H1 (cell line): Measurements from ENCODE around the gene RAB4B. TPM values are rescaled to one million over a fixed set of nuclear protein-coding genes. Genes with fewer than 3 reads are reported as not detected.

ENCODE experiments used
- CTCF ChIA-PET: fragments of 300-600 bp; sonication (Branson Sonifier 250); formaldehyde crosslinking; loops from one replicate; lab custom pipeline; 2021; ENCODE audit not compliant: partially characterized antibody; lab: Charles Lee
- POLR2A ChIA-PET: fragments of 300-600 bp; sonication (Branson Sonifier 250); formaldehyde crosslinking; loops from one replicate; lab custom pipeline; 2021; ENCODE audit warnings: inconsistent platforms; ENCODE audit not compliant: partially characterized antibody; lab: Charles Lee
- DNase-seq, 2 experiments: peaks; one replicate each; pipeline versions ENCODE4 v3.0.0 to v3.0.0-alpha.2; 2010 to 2022; ENCODE audit warnings: low spot score in 2 of 2, low read depth in 1 of 2, mixed read lengths in 1 of 2
- FAIRE-seq: peaks from 2 replicates; lab custom pipeline; 2011; peaks lifted over from hg19 to GRCh38; lab: Jason Lieb, UNC
- H2AFZ ChIP-seq: 2 replicates; pipeline ENCODE4 v1.8.1; 2012; ENCODE audit warnings: low read length, inconsistent platforms
- H2AK5ac ChIP-seq: 2 replicates; pipeline ENCODE4 v1.6.1; 2013; ENCODE audit warnings: low read depth, low read length
- H2BK120ac ChIP-seq: replicated peaks from 2 replicates; pipeline ENCODE3; 2013; ENCODE audit warnings: low read depth, low read length, inconsistent platforms
- H2BK12ac ChIP-seq: 2 replicates; pipeline ENCODE4 v1.6.1; 2013; ENCODE audit warnings: low read depth, low read length
- H2BK15ac ChIP-seq: 2 replicates; pipeline ENCODE4 v1.6.1; 2013; ENCODE audit warnings: low read length
- H2BK20ac ChIP-seq: 2 replicates; pipeline ENCODE4 v1.6.1; 2013; ENCODE audit warnings: low read length
- H2BK5ac ChIP-seq: 2 replicates; pipeline ENCODE4 v1.6.1; 2013; ENCODE audit warnings: low read depth, low read length
- H3K14ac ChIP-seq: 2 replicates; pipeline ENCODE4 v1.6.1; 2013; ENCODE audit warnings: inconsistent platforms; ENCODE audit not compliant: insufficient read length
- H3K18ac ChIP-seq: 2 replicates; pipeline ENCODE4 v1.6.1; 2013; ENCODE audit warnings: low read length; ENCODE audit errors: extremely low read depth
- H3K23ac ChIP-seq: 2 replicates; pipeline ENCODE4 v1.6.1; 2013; ENCODE audit warnings: inconsistent platforms; ENCODE audit not compliant: insufficient read length
- H3K23me2 ChIP-seq: 2 replicates; pipeline ENCODE4 v1.6.1; 2013; ENCODE audit warnings: low read depth, low read length
- H3K27ac ChIP-seq: 2 replicates; pipeline ENCODE4 v1.6.1; 2011; ENCODE audit warnings: low read depth, low read length, inconsistent platforms
- H3K27me3 ChIP-seq, 4 experiments: replicated peaks in 1 of 4; 1 replicate in 1 of 4; 2 replicates in 3 of 4; pipeline versions ENCODE4 v1.6.1 to v1.8.1; 2011 to 2013; ENCODE audit warnings: low read length in 3 of 4, mild to moderate bottlenecking in 3 of 4, inconsistent platforms in 2 of 4, mixed read lengths in 2 of 4, moderate library complexity in 1 of 4; ENCODE audit not compliant: control insufficient read depth in 3 of 4, insufficient read depth in 3 of 4; ENCODE audit errors: extremely low read depth in 1 of 4
- H3K36me3 ChIP-seq, 4 experiments: 2 replicates each; pipeline versions ENCODE4 v1.6.1 to v1.8.1; 2011 to 2013; ENCODE audit warnings: mild to moderate bottlenecking in 4 of 4, low read length in 3 of 4, moderate library complexity in 2 of 4, control low read depth in 1 of 4, inconsistent platforms in 1 of 4; ENCODE audit not compliant: insufficient read depth in 4 of 4, control insufficient read depth in 2 of 4
- H3K4ac ChIP-seq: replicated peaks from 2 replicates; pipeline ENCODE3; 2013; ENCODE audit warnings: low read length, low read depth, mixed read lengths, inconsistent platforms; ENCODE audit not compliant: insufficient read length
- H3K4me1 ChIP-seq, 4 experiments: replicated peaks in 1 of 4; 1 replicate in 1 of 4; 2 replicates in 3 of 4; pipeline versions ENCODE4 v1.6.1 to v1.8.1; 2011 to 2013; ENCODE audit warnings: low read length in 3 of 4, inconsistent platforms in 2 of 4, mixed read lengths in 1 of 4; ENCODE audit not compliant: insufficient read depth in 4 of 4, control insufficient read depth in 3 of 4
- H3K4me2 ChIP-seq, 2 experiments: 2 replicates each; pipeline versions ENCODE4 v1.6.1 to v1.8.1; 2011 to 2013; ENCODE audit warnings: low read depth in 2 of 2, low read length in 2 of 2, control low read depth in 1 of 2, inconsistent platforms in 1 of 2, mild to moderate bottlenecking in 1 of 2; ENCODE audit not compliant: insufficient read depth in 1 of 2
- H3K4me3 ChIP-seq, 4 experiments: fragments of 200-600, 300-600 bp in 1 of 4; sonication (generic), shearing (Covaris generic), sonication (Bioruptor Twin) in 1 of 4; 2 replicates each; pipeline versions ENCODE4 v1.5.1 to v1.8.1; 2011 to 2016; ENCODE audit warnings: low read length in 4 of 4, low read depth in 3 of 4, control low read depth in 2 of 4, inconsistent platforms in 2 of 4, mild to moderate bottlenecking in 2 of 4, mixed read lengths in 1 of 4, moderate library complexity in 1 of 4; ENCODE audit not compliant: insufficient read depth in 2 of 4; ENCODE audit errors: extremely low read depth in 1 of 4
- H3K56ac ChIP-seq: replicated peaks from 2 replicates; pipeline ENCODE3; 2013; ENCODE audit warnings: low read depth, mild to moderate bottlenecking, mixed read lengths, low read length, inconsistent platforms; ENCODE audit not compliant: insufficient read length
- H3K79me1 ChIP-seq: 2 replicates; pipeline ENCODE4 v1.6.1; 2013; ENCODE audit warnings: low read depth, low read length, control low read depth
- H3K79me2 ChIP-seq, 2 experiments: 2 replicates each; pipeline versions ENCODE4 v1.6.1 to v1.8.1; 2012 to 2013; ENCODE audit warnings: low read length in 2 of 2, mild to moderate bottlenecking in 2 of 2, inconsistent platforms in 1 of 2; ENCODE audit not compliant: insufficient read depth in 2 of 2, control insufficient read depth in 1 of 2
- H3K9ac ChIP-seq, 4 experiments: replicated peaks in 1 of 4; 1 replicate in 1 of 4; 2 replicates in 3 of 4; pipeline versions ENCODE4 v1.6.1 to v1.8.1; 2011 to 2013; ENCODE audit warnings: low read depth in 3 of 4, low read length in 3 of 4, control low read depth in 2 of 4, mild to moderate bottlenecking in 2 of 4, moderate library complexity in 2 of 4, inconsistent platforms in 1 of 4; ENCODE audit errors: extremely low read depth in 1 of 4
- H3K9me3 ChIP-seq, 2 experiments: 2 replicates each; pipeline versions ENCODE4 v1.6.1 to v1.8.1; 2012 to 2013; ENCODE audit warnings: mild to moderate bottlenecking in 2 of 2, moderate library complexity in 2 of 2, control low read depth in 1 of 2, inconsistent platforms in 1 of 2, low read depth in 1 of 2, low read length in 1 of 2, mixed read lengths in 1 of 2; ENCODE audit not compliant: insufficient read depth in 2 of 2
- H4K20me1 ChIP-seq, 2 experiments: replicated peaks in 1 of 2; 2 replicates each; pipeline versions ENCODE3 to v1.8.1; 2011 to 2013; ENCODE audit warnings: inconsistent platforms in 2 of 2, low read length in 2 of 2, mild to moderate bottlenecking in 1 of 2; ENCODE audit not compliant: insufficient read depth in 2 of 2, control insufficient read depth in 1 of 2
- H4K5ac ChIP-seq: 2 replicates; pipeline ENCODE4 v1.6.1; 2013; ENCODE audit warnings: low read length, low read depth, mixed read lengths, inconsistent platforms; ENCODE audit not compliant: insufficient read length
- H4K8ac ChIP-seq: 2 replicates; pipeline ENCODE4 v1.8.0; 2013; ENCODE audit warnings: mild to moderate bottlenecking, moderate library complexity, low read length, inconsistent platforms; ENCODE audit not compliant: insufficient read depth; ENCODE audit errors: extremely low read depth
- H4K91ac ChIP-seq: replicated peaks from 2 replicates; pipeline ENCODE3; 2013; ENCODE audit warnings: low read length, mixed read lengths, inconsistent platforms; ENCODE audit not compliant: insufficient read length
- CHD1 ChIP-seq: IDR thresholded peaks from 2 replicates; pipeline ENCODE4 v1.6.1; 2012; ENCODE audit warnings: low read depth, low read length, improper control_type of control experiment
- EP300 ChIP-seq, 2 experiments: IDR thresholded peaks; 1 replicate in 1 of 2; 2 replicates in 1 of 2; pipeline ENCODE4 v1.6.1; 2011 to 2012; ENCODE audit warnings: low read depth in 2 of 2, low read length in 2 of 2, mild to moderate bottlenecking in 2 of 2, borderline replicate concordance in 1 of 2, inconsistent platforms in 1 of 2, moderate library complexity in 1 of 2
- GABPA ChIP-seq: IDR thresholded peaks from 2 replicates; pipeline ENCODE4 v1.6.1; 2011; ENCODE audit warnings: mild to moderate bottlenecking, low read length, moderate library complexity, borderline replicate concordance; ENCODE audit not compliant: insufficient read depth
- KDM1A ChIP-seq: fragments of 200-600, 300-600 bp; sonication (generic); IDR thresholded peaks from 2 replicates; pipeline ENCODE4 v1.7.1; 2016; ENCODE audit warnings: mild to moderate bottlenecking, low read length, borderline replicate concordance
- MAX ChIP-seq: IDR thresholded peaks from 2 replicates; pipeline ENCODE4 v1.6.1; 2012; ENCODE audit warnings: inconsistent platforms
- NANOG ChIP-seq: IDR thresholded peaks from 2 replicates; pipeline ENCODE4 v1.6.1; 2011; ENCODE audit warnings: low read length, low read depth, mild to moderate bottlenecking, inconsistent platforms; ENCODE audit not compliant: insufficient read depth, poor library complexity, severe bottlenecking
- NRF1 ChIP-seq: IDR thresholded peaks from 2 replicates; pipeline ENCODE4 v1.6.1; 2011; ENCODE audit warnings: mild to moderate bottlenecking, low read depth, low read length, improper control_type of control experiment
- TAF1 ChIP-seq: IDR thresholded peaks from 2 replicates; pipeline ENCODE4 v1.6.1; 2011; ENCODE audit warnings: mild to moderate bottlenecking, low read depth, low read length
- TCF12 ChIP-seq: IDR thresholded peaks from 2 replicates; pipeline ENCODE4 v1.6.1; 2011; ENCODE audit warnings: low read depth, mild to moderate bottlenecking, low read length
- TEAD4 ChIP-seq: IDR thresholded peaks from 2 replicates; pipeline ENCODE4 v1.6.1; 2012; ENCODE audit warnings: low read depth, low read length, inconsistent platforms, mixed read lengths
- WGBS, 2 experiments: shearing (Covaris generic) in 1 of 2; methylation state at CpG; one replicate each; pipeline versions ENCODE4 v1.1.6 to v1.1.7; 2013 to 2015; ENCODE audit warnings: low lambda C conversion rate in 2 of 2, mixed read lengths in 2 of 2, inconsistent platforms in 1 of 2, low coverage in 1 of 2, missing lambda C conversion rate in 1 of 2; ENCODE audit not compliant: insufficient replicate concordance in 2 of 2, insufficient coverage in 1 of 2, insufficient read length in 1 of 2; ENCODE audit errors: extremely low coverage in 1 of 2, missing lambda C conversion rate in 1 of 2; 5-methylcytosine and 5-hydroxymethylcytosine counted together
- polyA plus RNA-seq, 7 experiments: library from polyadenylated mRNA; depleted of rRNA in 3 of 7; stranded (reverse) in 5 of 7; unstranded in 2 of 7; fragments of >200 nt in 5 of 7; fragments of 200-250 nt in 2 of 7; gene quantifications; 1 replicate in 5 of 7; 2 replicates in 1 of 7; 4 replicates in 1 of 7; pipeline versions ENCODE4 v1.2.1 to v1.2.3, GENCODE V29; 2011 to 2013; ENCODE audit warnings: missing spikeins in 2 of 7, mixed read lengths in 2 of 7
- total RNA-seq: library from RNA; stranded (reverse); fragmentation: NEBNext Ultra II Directional; extraction: Animal tissue kit (Norgen Biotek cat#: 25700); gene quantifications from 2 replicates; pipeline ENCODE4 v1.2.1, GENCODE V29; 2021

Gene RAB4B
- total and polyA plus RNA-seq, 2 of the 8 experiments (the other 6 are each of a cell fraction or from before 2014, with no cell fraction given) = 15.9 to 28.6 TPM

- peak within 1 kb of the TSS; percentile 98 for H4K5ac ChIP-seq
- peak within 1 kb of the TSS; percentile 80 to 99 (median 90) for H3K4me3 ChIP-seq
- FAIRE-seq = peak; percentile 90
- H3K4me1 ChIP-seq = peaks cover 0 to 10% (median 2%) of the 10 kb centered on the region in 4 experiments; a peak in 4 of 7 replicates
- H2BK12ac ChIP-seq = peak within 1 kb of the TSS; percentile 100
- peak within 1 kb of the TSS; percentile 83 for H2BK120ac ChIP-seq
- H3K14ac ChIP-seq = peak within 1 kb of the TSS; percentile 50
- no peaks in the 10 kb centered on the region for H3K27me3 ChIP-seq
- H3K9ac ChIP-seq = peak within 1 kb of the TSS; percentile 99 to 100 (median 100)
- no peak within 1 kb of the TSS for H2BK20ac ChIP-seq
- peak within 1 kb of the TSS; percentile 99 for H3K27ac ChIP-seq
- no peak within 1 kb of the TSS for H2AFZ ChIP-seq
- peak within 1 kb of the TSS; percentile 88 for H3K4ac ChIP-seq
- H3K79me1 ChIP-seq = no peaks in the 10 kb centered on the region; the same call in 1 of the 2 replicates
- peak; percentile 98 to 99 for DNase-seq
- H3K56ac ChIP-seq = peak within 1 kb of the TSS; percentile 94
- H2BK15ac ChIP-seq = peak within 1 kb of the TSS; percentile 72
- H3K4me2 ChIP-seq = peak within 1 kb of the TSS; percentile 91 to 99
- H3K18ac ChIP-seq = peak within 1 kb of the TSS; percentile 100
- 2% methylated on average over 43 of the region's 43 CpGs; no CpG with 5 or more reads in 1 of the 2 experiments for WGBS, 2 experiments
- peak within 1 kb of the TSS; percentile 99 for H4K91ac ChIP-seq
- H2BK5ac ChIP-seq = peak within 1 kb of the TSS; percentile 100
- peaks cover 33 to 61% of the 10 kb centered on the region in 2 experiments for H3K79me2 ChIP-seq
- no peaks in the 10 kb centered on the region for H3K9me3 ChIP-seq
- CTCF ChIA-PET = interaction anchor here (1.2 to 2.2 kb wide), 4 partner anchors 9 to 87 kb away, joined by 4 to 10 read pairs (median 5); no protein-coding TSS in a partner anchor
- peaks cover 9% of the 10 kb centered on the region for H3K23me2 ChIP-seq
- POLR2A ChIA-PET = interaction anchor here (0.7 to 15.7 kb wide), 28 partner anchors 7 to 559 kb away, joined by 3 to 399 read pairs (median 4); partner anchors contain the start of genes COQ8B, EGLN2, HNRNPUL1 and ITPKC
- H4K8ac ChIP-seq = peak within 1 kb of the TSS; percentile 99
- H3K36me3 ChIP-seq = peaks cover 2 to 20% (median 4%) of the 10 kb centered on the region in 4 experiments; a peak in 3 of 8 replicates
- H2AK5ac ChIP-seq = peak within 1 kb of the TSS; percentile 100
- H3K23ac ChIP-seq = no peak within 1 kb of the TSS
- peaks cover 6 to 7% of the 10 kb centered on the region in 2 experiments for H4K20me1 ChIP-seq
- TF ChIP-seq NRF1 = no peak
- peak; percentile 98 for TF ChIP-seq MAX
- no peak for TF ChIP-seq GABPA
- 0 out of 3 replicates have a peak, but pooled peaks of 1 of the 2 experiments have one; percentile 60 for TF ChIP-seq EP300 (IDR thresholded peaks at IDR 0.05; ENCODE audit: borderline replicate concordance in 1 of 2, low read depth in 2 of 2, low read length in 2 of 2)
- TF ChIP-seq NANOG = no peak
- no peak for TF ChIP-seq TEAD4
- no peak for TF ChIP-seq KDM1A
- 0 out of 2 replicates have a peak, but pooled peaks have one; percentile 52 for TF ChIP-seq TCF12
- TF ChIP-seq TAF1 = peak; percentile 69
- no peak for TF ChIP-seq CHD1
Observed at GRCh38 chr19:40750058-40750873, 27.8 kb upstream of the RAB4B start, which contains the start of gene ACTMAP. ACTMAP (minus strand) TSS chr19:40750477; CDS start chr19:40749803, 674 bp downstream.
